Stomach (tissue), 4 donors: ENCODE results near the gene RIPK1.

Experiments used
- EP300 ChIP-seq: sonication (generic); formaldehyde crosslinking; IDR thresholded peaks from one replicate; pipeline ENCODE4 v1.6.1; 2017; ENCODE audit warnings: antibody characterized with exemption
- POLR2A ChIP-seq, 4 donors: fragments of 450-650 bp; IDR thresholded peaks; one replicate each; pipeline ENCODE4 v1.6.1; 2016; ENCODE audit warnings: antibody characterized with exemption in 4 of 4, control low read depth in 2 of 4, mild to moderate bottlenecking in 1 of 4, moderate library complexity in 1 of 4
- POLR2AphosphoS5 ChIP-seq, 3 donors: sonication (generic); formaldehyde crosslinking; IDR thresholded peaks; one replicate each; pipeline ENCODE4 v1.6.1; 2016; ENCODE audit warnings: antibody characterized with exemption in 3 of 3
- TF ChIP-seq, protein P1 (sequence below), 7 experiments: fragments of 450-650 bp in 4 of 7; fragments of 200-600 bp in 3 of 7; sonication (generic) in 3 of 7; IDR thresholded peaks; one replicate each; pipeline ENCODE4 v1.5.1; 2016 to 2019; ENCODE audit warnings: antibody characterized with exemption in 7 of 7, control low read depth in 2 of 7, mild to moderate bottlenecking in 1 of 7

GRCh38 chr6:3045777-3046176 lies 22.5 kb upstream of the RIPK1 start:
- TF ChIP-seq POLR2AphosphoS5 (IDR thresholded peaks at IDR 0.05) (no peak), POLR2A (IDR thresholded peaks at IDR 0.05) (no peak), EP300 (no peak)
- TF ChIP-seq, protein P1, sequence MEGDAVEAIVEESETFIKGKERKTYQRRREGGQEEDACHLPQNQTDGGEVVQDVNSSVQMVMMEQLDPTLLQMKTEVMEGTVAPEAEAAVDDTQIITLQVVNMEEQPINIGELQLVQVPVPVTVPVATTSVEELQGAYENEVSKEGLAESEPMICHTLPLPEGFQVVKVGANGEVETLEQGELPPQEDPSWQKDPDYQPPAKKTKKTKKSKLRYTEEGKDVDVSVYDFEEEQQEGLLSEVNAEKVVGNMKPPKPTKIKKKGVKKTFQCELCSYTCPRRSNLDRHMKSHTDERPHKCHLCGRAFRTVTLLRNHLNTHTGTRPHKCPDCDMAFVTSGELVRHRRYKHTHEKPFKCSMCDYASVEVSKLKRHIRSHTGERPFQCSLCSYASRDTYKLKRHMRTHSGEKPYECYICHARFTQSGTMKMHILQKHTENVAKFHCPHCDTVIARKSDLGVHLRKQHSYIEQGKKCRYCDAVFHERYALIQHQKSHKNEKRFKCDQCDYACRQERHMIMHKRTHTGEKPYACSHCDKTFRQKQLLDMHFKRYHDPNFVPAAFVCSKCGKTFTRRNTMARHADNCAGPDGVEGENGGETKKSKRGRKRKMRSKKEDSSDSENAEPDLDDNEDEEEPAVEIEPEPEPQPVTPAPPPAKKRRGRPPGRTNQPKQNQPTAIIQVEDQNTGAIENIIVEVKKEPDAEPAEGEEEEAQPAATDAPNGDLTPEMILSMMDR (IDR thresholded peaks at IDR 0.05): no peak
